IMR-90 (cell line): ENCODE results near the gene BAIAP2.

Source experiments
- CEBPB ChIP-seq: IDR thresholded peaks from 2 replicates; pipeline ENCODE4 v1.6.1; 2012; ENCODE audit warnings: low read depth, low read length, improper control_type of control experiment
- CHD1 ChIP-seq: IDR thresholded peaks from 2 replicates; pipeline ENCODE4 v1.6.1; 2012; ENCODE audit warnings: low read depth, low read length, improper control_type of control experiment
- ELK1 ChIP-seq: fragments of 150-350 bp; IDR thresholded peaks from 2 replicates; pipeline ENCODE4 v1.6.1; 2016; ENCODE audit warnings: low read depth, mild to moderate bottlenecking, low read length, moderate library complexity, borderline replicate concordance
- FOS ChIP-seq: fragments of 150-350 bp; IDR thresholded peaks from 2 replicates; pipeline ENCODE4 v1.6.1; 2016; ENCODE audit warnings: low read depth, low read length
- MAFK ChIP-seq: IDR thresholded peaks from 2 replicates; pipeline ENCODE4 v1.6.1; 2012; ENCODE audit warnings: low read depth, low read length, improper control_type of control experiment
- MXI1 ChIP-seq: IDR thresholded peaks from 2 replicates; pipeline ENCODE4 v1.6.1; 2012; ENCODE audit warnings: low read depth, mild to moderate bottlenecking, low read length, moderate library complexity, borderline replicate concordance
- NFE2L2 ChIP-seq: fragments of 150-350 bp; IDR thresholded peaks from 2 replicates; pipeline ENCODE4 v1.6.1; 2016; ENCODE audit warnings: low read depth, mild to moderate bottlenecking, low read length
- POLR2A ChIP-seq: IDR thresholded peaks from 2 replicates; pipeline ENCODE4 v1.6.1; 2012; ENCODE audit warnings: mild to moderate bottlenecking, low read depth, low read length
- RAD21 ChIP-seq: IDR thresholded peaks from 2 replicates; pipeline ENCODE4 v1.6.1; 2012; ENCODE audit warnings: low read length, improper control_type of control experiment
- RFX5 ChIP-seq: IDR thresholded peaks from 2 replicates; pipeline ENCODE4 v1.8.0; 2012; ENCODE audit warnings: low read depth, mild to moderate bottlenecking, low read length, moderate library complexity
- SMC3 ChIP-seq: fragments of 150-350 bp; IDR thresholded peaks from 2 replicates; pipeline ENCODE4 v1.6.1; 2016; ENCODE audit warnings: low read depth, mild to moderate bottlenecking, antibody characterized with exemption, low read length, moderate library complexity
- USF2 ChIP-seq: fragments of 150-350 bp; IDR thresholded peaks from 2 replicates; pipeline ENCODE4 v1.6.1; 2017; ENCODE audit warnings: mild to moderate bottlenecking, antibody characterized with exemption, low read length, low read depth
- TF ChIP-seq, protein P1 (sequence below): conservative IDR thresholded peaks from 2 replicates; pipeline ENCODE4 v1.5.1; 2012; ENCODE audit warnings: mild to moderate bottlenecking, low read depth, low read length, improper control_type of control experiment

DNA sequence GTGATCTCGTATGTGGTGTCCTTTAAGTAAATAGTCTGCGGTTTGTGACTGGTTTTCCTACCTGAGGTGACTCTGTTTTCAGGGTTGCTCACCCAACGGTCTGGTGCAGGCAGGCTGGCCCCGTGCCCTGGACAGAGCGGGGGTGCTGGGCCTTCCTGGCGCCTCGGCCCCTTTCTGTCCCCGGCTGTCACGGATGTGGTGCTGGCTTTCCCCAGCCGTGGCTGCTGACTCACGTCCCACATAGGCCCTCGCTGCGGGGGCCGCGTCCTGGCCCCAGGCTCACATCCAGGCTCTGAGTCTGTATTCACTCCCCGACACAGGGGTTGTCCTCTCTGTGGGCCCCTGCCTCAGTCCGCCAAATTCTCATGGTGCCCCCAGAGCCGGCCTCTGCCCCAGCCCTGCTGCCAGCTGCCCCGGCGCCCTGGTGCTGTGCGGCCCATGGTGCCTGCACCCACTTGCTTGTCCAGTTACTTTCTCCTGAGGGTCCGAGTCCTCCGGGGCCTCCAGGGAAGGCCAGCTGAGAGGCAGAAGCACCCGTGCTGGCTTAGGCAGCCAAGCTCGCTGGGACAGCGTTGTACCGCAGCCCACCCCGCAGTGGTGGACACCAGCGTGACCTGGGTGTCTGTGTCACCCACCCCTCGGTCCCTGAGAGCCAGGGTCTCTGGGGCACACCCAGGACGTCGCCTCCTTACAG is 37.4 kb upstream of the BAIAP2 start:
- TF ChIP-seq, protein P1, sequence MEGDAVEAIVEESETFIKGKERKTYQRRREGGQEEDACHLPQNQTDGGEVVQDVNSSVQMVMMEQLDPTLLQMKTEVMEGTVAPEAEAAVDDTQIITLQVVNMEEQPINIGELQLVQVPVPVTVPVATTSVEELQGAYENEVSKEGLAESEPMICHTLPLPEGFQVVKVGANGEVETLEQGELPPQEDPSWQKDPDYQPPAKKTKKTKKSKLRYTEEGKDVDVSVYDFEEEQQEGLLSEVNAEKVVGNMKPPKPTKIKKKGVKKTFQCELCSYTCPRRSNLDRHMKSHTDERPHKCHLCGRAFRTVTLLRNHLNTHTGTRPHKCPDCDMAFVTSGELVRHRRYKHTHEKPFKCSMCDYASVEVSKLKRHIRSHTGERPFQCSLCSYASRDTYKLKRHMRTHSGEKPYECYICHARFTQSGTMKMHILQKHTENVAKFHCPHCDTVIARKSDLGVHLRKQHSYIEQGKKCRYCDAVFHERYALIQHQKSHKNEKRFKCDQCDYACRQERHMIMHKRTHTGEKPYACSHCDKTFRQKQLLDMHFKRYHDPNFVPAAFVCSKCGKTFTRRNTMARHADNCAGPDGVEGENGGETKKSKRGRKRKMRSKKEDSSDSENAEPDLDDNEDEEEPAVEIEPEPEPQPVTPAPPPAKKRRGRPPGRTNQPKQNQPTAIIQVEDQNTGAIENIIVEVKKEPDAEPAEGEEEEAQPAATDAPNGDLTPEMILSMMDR: no peak
- TF ChIP-seq RAD21: no peak
- TF ChIP-seq POLR2A: no peak
- TF ChIP-seq RFX5: no peak
- TF ChIP-seq MAFK: no peak
- no peak for TF ChIP-seq CHD1
- TF ChIP-seq SMC3: no peak
- no peak for TF ChIP-seq USF2
- 0 out of 2 replicates have a peak, but pooled peaks have one; percentile 6 for TF ChIP-seq FOS
- no peak for TF ChIP-seq CEBPB
- no peak for TF ChIP-seq MXI1
- TF ChIP-seq ELK1: no peak
- no peak for TF ChIP-seq NFE2L2
